Smooth muscle cell of the brain vasculature (primary cell): ENCODE results near the gene STOX2.
"Not testable (repeated sequence)": the region's sequence is repeated elsewhere in the genome, so short reads cannot be mapped to it uniquely, and the experiment has no call there.

Experiments
- DNase-seq: peaks from one replicate; pipeline ENCODE4 v3.0.0-alpha.2; 2012; ENCODE audit warnings: low read depth, low spot score

STOX2 gene

DNA sequence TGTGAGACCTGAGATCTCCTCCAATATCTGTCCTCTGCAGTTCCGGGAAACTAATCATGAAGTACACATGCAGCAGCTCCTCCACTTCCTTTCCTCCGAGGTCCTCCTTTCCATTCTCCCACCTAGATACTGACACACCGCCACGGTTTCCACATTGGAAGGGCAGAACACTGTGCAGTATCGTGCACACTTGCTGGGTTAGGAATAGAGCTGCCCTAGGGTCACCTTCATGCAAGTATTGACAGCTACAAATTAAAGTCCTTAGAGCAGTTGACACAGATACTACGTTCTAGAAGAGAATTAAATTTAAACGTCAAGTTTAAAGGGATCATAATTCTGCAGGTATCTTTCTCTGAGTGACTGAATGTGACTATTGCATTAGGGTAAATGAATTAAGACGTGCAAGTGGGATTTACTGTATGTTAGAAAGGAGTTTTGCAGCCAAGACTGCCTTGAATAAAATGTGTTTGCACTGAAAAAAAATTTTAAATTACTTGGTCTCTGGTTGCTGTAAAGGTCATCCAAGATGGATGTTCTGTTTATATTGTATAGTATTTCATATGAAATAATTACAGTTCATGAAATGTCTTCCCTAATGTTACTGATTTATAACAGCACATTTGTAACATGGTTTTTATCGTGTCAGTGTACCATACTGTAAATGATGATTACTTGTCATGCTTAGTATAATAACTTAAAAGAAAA is 117.7 kb downstream of the STOX2 start:
- no peak for DNase-seq

DNA sequence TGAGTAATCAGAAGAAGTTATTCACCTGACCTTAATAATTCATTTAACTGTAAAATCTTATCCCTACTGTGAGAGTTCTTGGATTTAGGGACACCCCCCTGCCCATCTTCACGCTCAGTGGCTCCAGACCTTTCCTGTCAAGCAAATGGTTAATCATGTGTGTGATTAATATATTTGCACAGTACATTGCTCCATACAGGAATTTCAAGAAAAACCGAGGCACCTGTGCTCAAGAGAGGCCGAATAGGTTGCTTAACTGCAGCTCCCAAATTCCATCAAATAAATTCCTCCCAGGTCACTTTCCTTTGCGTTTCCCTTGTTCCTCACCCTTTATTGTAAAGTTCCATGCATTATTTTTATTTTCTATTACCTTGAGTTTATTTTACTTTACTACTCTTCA is 119.5 kb downstream of the STOX2 start:
- no peak for DNase-seq

DNA sequence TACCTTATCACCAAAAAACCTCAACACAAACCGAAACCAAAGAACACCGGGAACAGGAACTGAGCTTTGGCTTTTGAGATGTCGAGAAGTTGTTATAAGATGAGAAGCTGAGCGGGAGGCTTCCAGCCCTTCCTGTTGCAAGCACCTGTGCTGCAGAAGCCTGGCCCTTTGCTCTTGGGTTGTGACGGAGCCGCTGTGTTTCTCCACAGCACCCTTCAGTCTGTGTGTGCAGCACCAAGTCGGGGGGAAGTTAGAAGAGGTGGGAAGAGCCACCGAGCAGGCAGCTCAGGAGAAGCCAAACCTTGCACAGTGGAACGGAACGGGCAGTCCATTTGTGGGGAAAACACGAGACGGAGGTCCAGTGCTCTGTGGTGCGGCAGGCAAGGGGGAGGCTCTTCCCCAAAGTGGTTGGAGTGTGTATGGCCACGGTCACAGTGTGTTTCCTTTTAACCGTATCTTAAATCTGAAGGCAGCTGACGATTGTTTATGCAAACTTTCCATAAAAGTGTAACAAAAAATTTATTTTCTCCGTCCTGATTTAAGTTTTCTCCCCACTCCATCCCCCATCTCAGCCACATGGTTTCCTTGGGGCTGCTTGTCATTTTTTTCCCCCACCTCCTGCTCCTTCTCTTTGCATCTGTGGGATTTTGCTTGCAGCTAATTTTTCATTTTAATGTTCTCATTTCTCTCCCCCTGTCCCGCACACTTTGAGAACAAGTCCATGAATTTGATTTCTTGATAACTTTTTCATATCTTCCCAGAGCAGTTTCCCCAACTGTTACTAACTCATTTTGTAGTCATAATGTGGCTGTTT is 123.7 kb downstream of the STOX2 start:
- DNase-seq, result no peak

DNA sequence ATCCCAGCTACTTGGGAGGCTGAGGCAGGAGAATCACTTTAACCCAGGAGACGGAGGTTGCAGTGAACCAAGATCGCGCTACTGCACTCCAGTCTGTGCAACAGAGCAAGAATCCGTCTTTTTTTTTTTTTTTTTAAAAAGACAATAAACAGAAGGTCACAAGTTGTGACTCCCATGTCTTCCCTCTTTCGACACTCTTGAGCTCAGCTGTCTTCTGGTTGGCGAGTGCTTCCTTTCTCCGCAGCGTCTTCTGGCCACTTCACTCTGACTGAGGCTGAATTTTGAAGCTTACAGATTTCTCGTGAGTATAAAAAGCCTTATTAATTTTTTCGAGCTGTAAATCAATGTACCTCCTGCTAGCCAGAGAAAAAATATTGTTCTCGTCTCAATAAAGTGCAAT is 124.9 kb downstream of the STOX2 start:
- no peak for DNase-seq

DNA sequence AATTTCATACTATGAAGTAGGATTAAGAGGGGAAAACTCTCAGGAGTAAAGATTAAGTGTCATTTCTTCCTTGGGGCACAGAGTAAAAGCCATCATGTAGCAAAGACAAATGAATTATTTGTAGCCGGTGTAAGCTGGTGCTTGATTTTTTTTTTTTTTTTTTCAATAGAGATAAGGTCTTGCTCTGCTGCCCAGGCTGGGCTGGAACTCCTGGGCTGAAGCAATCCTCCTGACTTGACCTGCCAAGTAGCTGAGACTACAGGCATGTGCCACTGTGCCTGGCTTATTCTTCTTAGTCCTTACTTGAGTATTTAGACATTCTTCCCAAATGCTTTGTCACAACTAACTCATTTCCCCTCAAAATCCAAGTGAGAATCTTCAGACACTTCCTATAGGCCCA is 125.7 kb downstream of the STOX2 start:
- no peak for DNase-seq

DNA sequence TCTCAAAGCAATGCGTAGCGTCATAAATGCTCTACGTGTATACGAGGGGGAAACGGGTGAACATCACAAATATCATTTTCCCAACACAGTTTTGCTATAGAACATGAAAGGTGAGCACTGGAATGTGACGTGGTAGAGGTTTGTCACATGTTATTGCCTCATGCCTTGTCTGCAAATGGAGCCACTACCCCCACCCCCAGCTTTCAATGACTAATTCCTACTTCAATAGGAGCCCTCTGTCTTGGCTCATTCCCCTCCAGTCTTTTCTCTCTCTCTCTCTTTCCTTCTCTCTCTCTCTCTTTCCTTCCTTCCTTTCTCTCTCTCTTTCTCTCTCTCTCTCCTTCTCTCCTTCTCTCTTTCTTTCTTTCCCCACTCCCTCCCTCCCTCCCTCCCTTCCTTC is 127.0 kb downstream of the STOX2 start:
- no peak for DNase-seq

DNA sequence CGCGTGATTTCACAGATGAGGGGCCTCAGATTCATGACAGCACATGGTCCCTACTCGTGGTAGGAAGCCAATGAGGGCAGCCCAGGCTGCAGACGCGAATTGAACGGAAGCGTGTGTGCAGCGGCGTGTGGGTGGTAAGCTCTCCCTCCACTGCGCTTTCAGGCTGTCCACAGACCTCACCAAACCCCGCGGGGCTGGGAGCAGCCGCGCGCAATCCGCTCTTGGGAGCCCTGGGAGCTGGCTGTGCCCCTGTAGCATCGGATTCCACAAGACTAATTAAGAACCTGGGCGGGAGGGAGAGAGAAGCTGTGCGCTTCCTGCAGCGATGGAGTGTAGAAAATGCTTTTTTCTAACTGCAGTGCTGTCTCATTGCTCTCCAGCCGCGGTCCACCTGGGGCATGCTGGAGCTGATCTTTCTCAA is 134.9 kb downstream of the STOX2 start:
- DNase-seq, result no peak

DNA sequence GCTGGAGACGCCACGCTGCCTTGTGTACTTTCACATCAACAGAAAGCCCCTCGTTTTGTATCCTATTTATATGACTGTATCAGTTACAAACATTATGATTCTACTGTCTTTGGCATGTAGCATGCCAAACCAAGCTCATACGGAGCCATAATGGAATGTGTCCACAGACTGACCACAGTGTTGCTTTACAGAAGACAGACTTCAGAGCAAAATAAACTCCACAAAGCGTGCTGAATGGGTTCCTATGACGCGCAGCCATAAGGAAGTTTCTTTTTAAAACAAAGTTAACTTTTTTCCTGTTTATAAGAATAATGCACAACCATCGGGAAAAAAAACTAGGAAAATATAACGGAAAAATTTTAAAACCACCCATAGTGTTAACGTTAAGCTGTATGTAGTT is 136.0 kb downstream of the STOX2 start:
- no peak for DNase-seq

DNA sequence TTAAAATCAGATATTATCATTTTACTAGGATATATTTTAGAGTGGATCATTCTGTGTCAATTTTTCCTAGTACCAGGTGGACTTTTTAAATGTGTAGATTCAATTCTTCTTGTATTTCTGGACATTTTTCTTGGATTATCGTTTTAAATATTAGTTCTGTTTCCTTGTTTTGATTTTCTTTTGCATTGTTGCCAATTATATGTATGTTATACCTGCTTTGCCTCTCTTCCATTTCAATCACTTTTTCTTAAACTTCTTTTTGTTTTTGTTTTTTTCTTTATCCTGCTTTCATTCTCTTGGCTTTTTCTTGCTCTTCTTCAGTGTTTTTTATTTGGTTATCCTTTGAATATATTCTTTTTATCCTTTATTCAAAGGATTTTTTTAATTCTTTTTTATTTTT is 141.0 kb downstream of the STOX2 start:
- DNase-seq, result no peak

DNA sequence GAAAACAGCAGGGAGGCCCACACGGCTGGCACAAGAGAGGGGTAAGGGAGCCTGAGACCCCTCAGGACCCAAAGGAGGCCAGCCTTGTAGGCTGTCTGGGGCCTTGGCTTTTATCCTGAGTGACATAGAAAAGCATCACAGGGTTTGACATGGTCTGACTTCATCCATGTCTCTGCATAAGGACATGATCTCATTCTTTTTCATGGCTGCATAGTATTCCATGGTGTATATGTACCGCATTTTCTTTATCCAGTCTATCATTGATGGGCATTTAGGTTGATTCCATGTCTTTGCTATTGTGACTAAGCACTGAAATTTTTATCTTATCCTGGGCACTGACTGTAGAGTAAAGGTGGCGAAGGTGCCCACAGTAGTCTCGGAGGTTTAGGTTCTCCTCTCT is 146.2 kb downstream of the STOX2 start:
- not testable (repeated sequence) for DNase-seq

DNA sequence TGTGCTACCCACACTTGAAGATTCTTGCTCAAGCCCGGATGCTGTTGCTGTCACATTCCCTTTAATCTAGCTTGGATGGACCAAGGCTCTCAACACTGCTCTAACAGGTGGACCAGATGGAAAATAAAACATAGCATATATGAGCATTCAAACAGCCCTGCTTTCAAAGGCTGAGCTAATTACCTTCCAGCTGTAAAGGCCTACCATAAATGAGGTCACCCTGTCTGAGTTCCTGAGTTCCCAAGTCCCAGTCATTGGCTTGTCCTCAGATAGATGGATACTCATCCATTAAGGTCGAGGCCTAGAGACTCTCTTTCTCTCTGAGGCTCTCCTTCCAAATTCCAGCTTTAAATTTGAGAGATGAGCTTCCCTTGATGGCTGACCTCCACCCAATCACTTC is 147.5 kb downstream of the STOX2 start:
- no peak for DNase-seq

DNA sequence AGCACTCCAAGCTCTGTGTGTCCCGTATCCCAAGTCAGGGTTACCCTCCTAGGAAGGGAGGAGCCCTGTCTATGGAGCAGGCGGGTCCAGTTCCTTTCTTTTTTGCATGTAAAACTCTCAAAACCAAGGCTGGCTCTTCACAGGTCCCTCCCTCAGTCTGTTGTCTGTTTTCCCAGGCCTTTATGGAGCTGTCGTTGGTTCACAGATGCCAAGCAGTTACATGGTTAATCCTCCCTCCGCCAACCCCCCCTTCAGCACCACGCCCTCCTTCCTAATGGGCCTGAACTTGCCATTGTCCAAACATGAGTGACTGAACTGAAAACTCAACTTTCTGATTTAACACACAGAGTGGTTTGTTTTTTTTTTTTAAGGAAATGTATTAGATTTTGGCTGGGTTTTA is 148.3 kb downstream of the STOX2 start:
- no peak for DNase-seq

DNA sequence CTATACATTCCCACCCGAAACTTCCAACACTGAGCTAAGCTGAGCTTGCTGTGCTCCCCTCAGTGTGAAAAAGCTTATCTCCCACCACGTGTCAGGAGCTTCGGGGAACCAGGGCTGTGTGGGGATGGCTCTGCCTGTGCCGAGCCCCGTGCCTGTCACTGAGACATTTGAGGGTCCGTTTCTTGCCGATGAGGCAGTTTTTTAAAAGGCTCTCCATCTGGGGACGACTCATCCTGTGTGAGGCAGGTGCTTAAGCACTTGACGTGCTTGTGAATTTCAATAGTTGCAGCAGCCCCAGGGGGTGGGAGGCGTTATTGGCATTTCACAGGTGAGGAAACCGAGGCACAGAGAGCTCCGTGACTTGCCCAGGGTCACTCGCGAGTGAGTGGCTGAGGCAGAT is 151.8 kb downstream of the STOX2 start:
- no peak for DNase-seq

DNA sequence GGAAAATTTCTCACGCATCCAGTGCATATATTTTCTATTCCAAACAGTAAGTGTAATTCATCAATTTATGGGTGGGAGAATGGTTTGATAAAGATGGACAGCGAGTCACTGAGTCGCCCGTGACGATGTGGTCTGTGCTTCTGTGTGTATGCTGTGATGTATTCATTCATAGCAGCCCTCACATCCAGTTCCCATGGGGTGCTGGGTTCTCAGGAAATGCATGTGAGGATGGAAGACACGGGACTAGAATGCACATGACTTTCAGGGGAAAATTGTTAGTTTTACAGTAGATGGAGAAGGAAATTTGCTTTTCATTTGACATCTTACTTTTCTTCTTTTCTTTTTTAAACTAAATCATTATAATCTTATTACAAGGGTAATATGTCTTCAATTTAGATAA is 152.9 kb downstream of the STOX2 start:
- DNase-seq, result no peak

DNA sequence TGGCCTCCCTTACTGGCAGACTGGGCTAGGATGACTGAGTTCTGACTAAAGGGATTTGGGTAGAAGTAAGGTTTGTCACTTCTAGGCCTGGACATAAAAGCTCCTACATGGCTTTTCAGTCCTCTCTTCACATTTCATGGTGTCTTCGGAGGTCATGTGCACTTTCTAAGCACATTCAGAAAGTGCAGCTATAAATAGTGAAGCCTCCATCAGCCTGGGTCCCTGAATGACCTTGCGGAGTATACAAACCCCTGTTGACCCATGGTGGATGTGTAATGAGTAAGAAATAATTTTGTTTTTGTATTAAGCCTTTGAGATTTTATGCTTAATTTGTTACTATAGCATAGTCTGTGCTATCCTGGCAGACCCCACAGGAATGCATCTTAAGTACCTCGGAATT is 154.0 kb downstream of the STOX2 start:
- no peak for DNase-seq

DNA sequence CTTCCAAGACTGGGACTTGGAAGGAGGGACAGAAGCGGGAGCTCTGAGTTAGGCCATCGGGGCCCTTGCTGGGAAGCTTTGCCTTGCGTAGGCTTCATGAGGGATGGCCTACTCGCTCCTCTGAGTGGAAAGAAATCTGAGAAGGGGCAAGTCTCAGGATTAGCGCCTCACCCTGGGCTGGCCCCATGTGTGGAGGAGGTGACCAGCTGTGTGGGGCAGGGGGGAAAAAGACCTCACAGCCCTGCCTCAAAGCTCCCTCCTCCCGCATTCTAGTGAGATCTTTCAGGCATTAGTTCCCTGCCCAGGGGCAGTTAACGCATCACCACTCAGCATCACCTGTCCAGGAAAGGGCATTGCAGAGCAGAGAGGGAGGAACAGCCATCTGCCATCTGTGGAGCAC is 156.5 kb downstream of the STOX2 start:
- no peak for DNase-seq

DNA sequence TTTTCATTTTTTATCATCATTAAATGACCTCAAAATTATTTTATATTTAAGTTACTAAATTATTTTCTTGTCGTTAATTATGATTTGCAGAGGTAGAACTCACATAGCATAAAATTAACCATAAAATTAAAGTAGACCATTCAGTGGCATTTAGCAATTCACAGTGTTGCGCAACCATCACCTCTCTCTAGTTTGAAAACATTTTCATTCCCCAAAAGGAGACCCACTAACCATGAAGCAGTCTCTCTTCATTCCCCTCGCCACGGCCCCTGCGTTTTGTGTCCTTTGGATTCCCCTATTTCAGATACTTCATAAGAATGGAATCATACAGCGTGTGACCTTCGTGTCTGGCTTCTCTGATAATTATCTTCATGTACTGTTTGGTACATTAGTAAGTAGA is 157.7 kb downstream of the STOX2 start:
- no peak for DNase-seq

DNA sequence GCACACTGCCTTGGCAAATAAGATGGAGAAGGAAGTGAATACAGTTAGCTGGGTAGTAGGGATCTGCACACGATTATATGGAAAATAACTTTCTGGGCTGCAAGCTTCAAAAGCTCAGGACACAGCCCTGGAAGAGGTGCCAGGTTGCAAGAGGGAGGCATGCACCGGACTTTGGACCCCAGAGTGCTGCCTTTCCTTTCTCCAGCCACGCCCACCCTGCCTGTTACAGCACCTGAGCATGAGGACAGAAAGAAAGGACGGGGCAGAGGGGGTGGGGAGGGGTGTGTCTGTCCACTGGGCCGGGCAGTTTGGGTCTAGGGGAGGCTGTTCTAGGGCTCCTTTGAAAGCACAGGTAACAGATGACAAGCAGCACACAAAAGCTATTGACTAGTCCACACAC is 159.8 kb downstream of the STOX2 start:
- DNase-seq, result no peak

DNA sequence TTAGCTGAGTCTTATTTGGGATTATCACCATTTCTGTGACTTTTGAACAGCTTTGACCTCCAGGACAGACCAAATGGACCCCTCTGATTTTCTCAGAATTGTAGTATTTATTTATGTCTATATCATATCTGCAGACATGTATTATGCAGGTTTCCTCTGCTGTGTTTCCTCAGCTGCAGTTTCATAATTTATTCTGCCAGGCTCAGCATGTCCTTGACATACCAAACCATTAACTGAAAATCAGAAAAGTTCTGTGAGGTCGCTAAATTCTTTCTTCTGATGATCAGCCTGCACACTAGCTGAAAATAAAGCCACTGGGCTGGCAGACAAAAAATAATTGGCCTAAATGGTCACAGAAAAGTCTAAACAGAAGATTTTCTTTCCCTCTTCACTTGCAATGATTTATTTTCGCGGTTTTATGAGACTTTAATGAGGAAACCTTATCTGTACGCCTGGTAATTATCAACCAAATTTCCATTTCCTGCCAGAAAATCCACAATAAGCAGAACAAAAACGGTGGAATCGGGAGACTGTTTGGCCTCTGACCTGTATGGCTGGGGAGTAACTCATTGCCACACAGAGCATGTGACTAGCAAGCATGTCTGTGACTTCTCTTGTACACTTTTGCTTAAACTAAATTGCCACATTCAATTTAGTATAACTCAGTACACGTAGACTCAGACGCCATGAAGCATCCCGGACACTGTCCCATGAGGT is 161.6 kb downstream of the STOX2 start:
- DNase-seq, result no peak

DNA sequence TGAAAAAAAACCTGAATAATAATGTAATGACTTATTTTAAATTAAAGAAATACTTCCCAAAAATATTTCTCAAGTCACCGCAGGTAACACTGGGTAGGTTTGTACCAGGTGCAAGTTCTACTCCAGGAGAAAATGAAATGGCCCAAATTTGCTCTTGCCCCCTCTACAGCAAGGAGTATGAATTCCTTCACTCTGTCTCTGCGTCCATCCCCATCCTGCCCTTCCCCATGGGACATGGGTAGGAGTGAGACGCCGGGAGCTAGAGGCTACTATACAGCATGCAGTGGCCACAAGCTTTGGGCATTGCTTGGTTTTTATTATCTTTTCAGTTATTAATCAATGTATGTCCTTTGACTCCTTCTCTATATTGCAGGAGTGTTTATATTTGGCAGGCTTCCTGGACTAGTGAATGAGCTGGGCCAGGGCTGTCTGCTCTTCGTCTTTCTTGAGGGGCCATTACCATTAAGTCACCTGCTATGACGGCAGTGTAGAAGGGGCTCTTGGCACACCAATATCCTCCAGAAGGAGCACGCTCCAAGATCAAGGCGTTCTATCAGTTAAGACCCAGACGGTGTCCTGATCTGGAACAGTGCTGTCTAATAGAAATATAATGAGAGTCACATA is 162.9 kb downstream of the STOX2 start:
- no peak for DNase-seq
